Heart left ventricle (tissue), 16 donors: ENCODE data around the gene COA6. TPM values are rescaled to one million over a fixed set of nuclear protein-coding genes. Genes with fewer than 3 reads are reported as not detected.

Experiments
- ATAC-seq, 4 donors: fragments of 200-7000 bp; cut with Tn5 transposase; one replicate each; pipeline ENCODE4 v1.9.1; 2020 to 2022; ENCODE audit warnings: moderate library complexity in 4 of 4, mild to moderate bottlenecking in 3 of 4, moderate number of reproducible peaks in 1 of 4
- DNase-seq, 5 donors: peaks; one replicate each; pipeline ENCODE4 v3.0.0-alpha.2; 2020
- H3K27ac ChIP-seq, 12 donors: fragments of 200-600 bp; sonication (generic) in 4 of 12; one replicate each; pipeline versions ENCODE4 v1.5.0 to v1.8.0; 2016 to 2022; ENCODE audit warnings: mild to moderate bottlenecking in 2 of 12
- H3K27me3 ChIP-seq, 9 donors: fragments of 200-600 bp; sonication (generic) in 2 of 9; one replicate each; pipeline versions ENCODE4 v1.5.1 to v1.8.0; 2016 to 2022; ENCODE audit warnings: mild to moderate bottlenecking in 3 of 9
- H3K36me3 ChIP-seq, 9 donors: fragments of 200-600 bp; sonication (generic) in 2 of 9; one replicate each; pipeline versions ENCODE4 v1.5.0 to v1.8.0; 2018 to 2022; ENCODE audit warnings: mild to moderate bottlenecking in 2 of 9
- H3K4me1 ChIP-seq, 12 donors: fragments of 200-600 bp; sonication (generic) in 4 of 12; one replicate each; pipeline versions ENCODE4 v1.5.0 to v1.8.0; 2016 to 2022; ENCODE audit warnings: mild to moderate bottlenecking in 3 of 12
- H3K4me3 ChIP-seq, 12 donors: fragments of 200-600 bp; sonication (generic) in 4 of 12; one replicate each; pipeline versions ENCODE4 v1.5.0 to v1.8.0; 2017 to 2022; ENCODE audit warnings: mild to moderate bottlenecking in 9 of 12, moderate library complexity in 4 of 12
- H3K9me3 ChIP-seq, 12 donors: fragments of 200-600 bp; sonication (generic) in 4 of 12; one replicate each; pipeline versions ENCODE4 v1.5.0 to v1.8.0; 2016 to 2022; ENCODE audit warnings: mild to moderate bottlenecking in 1 of 12
- POLR2A ChIP-seq, 2 donors: fragments of 450-650 bp; IDR thresholded peaks; one replicate each; pipeline ENCODE4 v1.6.1; 2017; ENCODE audit warnings: antibody characterized with exemption in 2 of 2, mild to moderate bottlenecking in 2 of 2, moderate library complexity in 2 of 2
- WGBS, 4 donors: extraction: QIAGEN DNeasy Blood & Tissue Kit in 2 of 4; methylation state at CpG; one replicate each; pipeline versions ENCODE4 v1.1.5 to v1.1.7; 2013 to 2018; 5-methylcytosine and 5-hydroxymethylcytosine counted together
- intact Hi-C, 10 donors: fragments of 100-400 bp; cut with DNase I; formaldehyde crosslinking; loops; one replicate each; pipeline versions ENCODE4 v1.11.1 to v1.14.2; 2022
- polyA plus RNA-seq, 2 donors: library from polyadenylated mRNA; stranded (reverse); fragments of 200-250 nt; gene quantifications; one replicate each; pipeline ENCODE4 v1.2.3, GENCODE V29; 2013
- total RNA-seq, 9 donors: library from RNA; depleted of rRNA in 2 of 9; stranded (reverse); fragments of >200 nt in 2 of 9; fragmentation: NEBNext Ultra II Directional in 3 of 9; extraction: Animal tissue kit (Norgen Biotek cat#: 25700) in 3 of 9; gene quantifications; one replicate each; pipeline versions ENCODE4 v1.1.0 to v1.2.4, GENCODE V29; 2016 to 2023
- TF ChIP-seq, protein P1 (sequence below), 12 donors: fragments of 200-600 bp; sonication (generic) in 4 of 12; IDR thresholded peaks; one replicate each; pipeline versions ENCODE4 v1.5.0 to v1.8.0; 2018 to 2022; ENCODE audit warnings: antibody characterized with exemption in 12 of 12, mild to moderate bottlenecking in 5 of 12
- donor health status: ischemic (EF 13 %, LVEDD 7.1; RV severe dilation, severe dysfunction).
- donor health status: healthy with polysubstance abuse.
- donor health status: DM: no; HTN: yes; CAD: no.
- donor health status: DM: no; HTN: no; CAD: no.
- donor health status: ischemic (EF 25% LVEDD 6.9; RV normal size, moderate dysfunction).
- donor health status: ischemic (EF 25% LVEDD 5.7; RV mildly dilated, moderate dysfunction).
- donor health status: healthy.
- donor health status: DM: yes; HTN: yes; CAD: no.
- donor health status: ischemic (EF 35%, LVEDD 5.7; RV mildly dilated, moderate dysfunction).
- donor health status: nonischemic (EF 11% LVEDD 7.7; RV severe dilation, severe dysfunction).
- donor health status: DM: yes; HTN: yes; CAD: no.
- donor health status: PGD.
- donor health status: ischemic (EF 29% LVEDD 5.4; RV normal size, mild dysfunction).
- donor health status: nonischemic (EF 23%, LVEDD 6.1; RV moderate dilation, normal function).

The COA6 gene
- total and polyA plus RNA-seq, 11 donors, result 25.5 to 133 (median 33.3) TPM

DNA sequence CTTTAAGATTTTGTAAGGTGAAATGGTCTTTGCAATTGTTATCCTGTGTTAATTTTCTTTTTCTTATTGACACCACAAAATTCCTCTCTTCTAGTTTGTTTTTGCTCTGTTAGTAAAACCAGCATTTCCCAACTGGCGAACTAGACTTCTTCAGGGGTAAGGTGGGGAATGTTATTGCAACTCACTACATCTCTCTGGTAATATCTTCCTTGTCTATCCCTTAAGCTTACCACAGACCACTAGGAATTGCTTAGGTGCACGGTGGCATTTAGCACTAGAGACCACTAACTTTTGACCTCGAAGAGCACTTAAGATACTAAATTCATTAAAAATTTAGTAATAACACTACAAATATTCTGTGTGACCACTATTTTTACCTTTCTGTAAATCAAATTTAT lies 4.2 kb upstream of the COA6 start:
- Histone ChIP-seq H3K27ac (no peak overlapping the region), H3K9me3 (no peaks in the 10 kb centered on the region), H3K4me3 (no peak overlapping the region), H3K4me1 (peaks cover 0 to 11% (median 7%) of the 10 kb centered on the region in 12 donors), H3K36me3 (no peaks in the 10 kb centered on the region), H3K27me3 (no peaks in the 10 kb centered on the region)
- DNase-seq (no peak), ATAC-seq (no peak)
- TF ChIP-seq, protein P1, sequence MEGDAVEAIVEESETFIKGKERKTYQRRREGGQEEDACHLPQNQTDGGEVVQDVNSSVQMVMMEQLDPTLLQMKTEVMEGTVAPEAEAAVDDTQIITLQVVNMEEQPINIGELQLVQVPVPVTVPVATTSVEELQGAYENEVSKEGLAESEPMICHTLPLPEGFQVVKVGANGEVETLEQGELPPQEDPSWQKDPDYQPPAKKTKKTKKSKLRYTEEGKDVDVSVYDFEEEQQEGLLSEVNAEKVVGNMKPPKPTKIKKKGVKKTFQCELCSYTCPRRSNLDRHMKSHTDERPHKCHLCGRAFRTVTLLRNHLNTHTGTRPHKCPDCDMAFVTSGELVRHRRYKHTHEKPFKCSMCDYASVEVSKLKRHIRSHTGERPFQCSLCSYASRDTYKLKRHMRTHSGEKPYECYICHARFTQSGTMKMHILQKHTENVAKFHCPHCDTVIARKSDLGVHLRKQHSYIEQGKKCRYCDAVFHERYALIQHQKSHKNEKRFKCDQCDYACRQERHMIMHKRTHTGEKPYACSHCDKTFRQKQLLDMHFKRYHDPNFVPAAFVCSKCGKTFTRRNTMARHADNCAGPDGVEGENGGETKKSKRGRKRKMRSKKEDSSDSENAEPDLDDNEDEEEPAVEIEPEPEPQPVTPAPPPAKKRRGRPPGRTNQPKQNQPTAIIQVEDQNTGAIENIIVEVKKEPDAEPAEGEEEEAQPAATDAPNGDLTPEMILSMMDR (IDR thresholded peaks at IDR 0.05), result no peak
- TF ChIP-seq POLR2A (IDR thresholded peaks at IDR 0.05), result no peak
- WGBS, 4 donors, result 80 to 86% (median 85%) methylated on average over 3 of the region's 3 CpGs
- intact Hi-C loops, result no loop called here

DNA sequence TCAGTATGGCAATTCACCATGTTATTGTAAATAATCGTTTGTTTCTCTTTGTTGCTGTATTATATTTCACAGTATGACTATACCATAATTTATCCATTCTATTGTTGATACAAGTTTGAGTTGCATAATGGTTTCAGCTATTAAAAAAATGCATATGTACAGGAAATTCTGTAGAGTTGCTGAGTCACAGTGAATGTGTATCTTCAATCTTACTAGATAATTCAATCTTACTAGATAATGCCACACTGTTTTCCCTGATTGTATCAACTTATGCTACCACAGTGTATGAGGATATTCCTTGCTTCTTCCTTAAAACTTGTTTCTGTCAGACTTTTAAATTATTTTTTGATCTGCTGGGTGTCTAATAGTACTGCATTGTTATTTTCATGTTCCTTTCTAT lies 3.5 kb upstream of the COA6 start:
- Histone ChIP-seq H3K36me3 (no peaks in the 10 kb centered on the region), H3K4me3 (no peak overlapping the region), H3K4me1 (peaks cover 3 to 18% (median 14%) of the 10 kb centered on the region in 12 donors), H3K9me3 (no peaks in the 10 kb centered on the region), H3K27ac (no peak overlapping the region), H3K27me3 (no peaks in the 10 kb centered on the region)
- intact Hi-C loops, result no loop called here
- no peak for ATAC-seq
- WGBS, 4 donors, result 75 to 90% (median 87%) methylated on average over 1 of the region's 1 CpG
- no peak for DNase-seq
- TF ChIP-seq, protein P1 (IDR thresholded peaks at IDR 0.05), result no peak

DNA sequence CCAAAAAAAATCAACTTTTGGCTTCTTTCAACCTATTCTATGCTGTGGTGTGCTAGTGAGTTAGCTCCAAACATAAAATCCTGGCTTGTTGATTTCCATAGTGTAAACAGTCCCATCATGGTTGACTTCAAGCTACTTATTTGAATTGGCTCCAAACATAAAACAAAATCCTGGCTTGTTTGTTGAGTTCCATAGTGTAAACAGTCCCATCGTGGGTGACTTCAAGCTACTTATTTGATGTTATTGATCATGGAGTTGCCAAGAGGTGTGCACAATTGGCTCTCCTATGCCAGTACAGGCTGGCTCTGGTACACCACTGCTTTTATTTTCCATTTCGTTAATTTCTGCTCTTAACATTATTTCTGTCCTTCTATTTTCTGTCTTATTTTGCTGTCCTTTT lies 1.8 kb upstream of the COA6 start:
- Histone ChIP-seq H3K4me3 (no peak overlapping the region), H3K4me1 (peaks cover 3 to 24% (median 18%) of the 10 kb centered on the region in 12 donors), H3K9me3 (no peaks in the 10 kb centered on the region), H3K27me3 (no peaks in the 10 kb centered on the region), H3K27ac (no peak overlapping the region), H3K36me3 (peaks cover 0 to 14% (median 8%) of the 10 kb centered on the region in 9 donors)
- intact Hi-C loops, result no loop called here
- 69 to 75% (median 72%) methylated on average over 2 of the region's 2 CpGs for WGBS, 4 donors
- ATAC-seq, result no peak
- no peak for TF ChIP-seq POLR2A (IDR thresholded peaks at IDR 0.05)
- TF ChIP-seq, protein P1 (IDR thresholded peaks at IDR 0.05), result no peak
- no peak for DNase-seq

DNA sequence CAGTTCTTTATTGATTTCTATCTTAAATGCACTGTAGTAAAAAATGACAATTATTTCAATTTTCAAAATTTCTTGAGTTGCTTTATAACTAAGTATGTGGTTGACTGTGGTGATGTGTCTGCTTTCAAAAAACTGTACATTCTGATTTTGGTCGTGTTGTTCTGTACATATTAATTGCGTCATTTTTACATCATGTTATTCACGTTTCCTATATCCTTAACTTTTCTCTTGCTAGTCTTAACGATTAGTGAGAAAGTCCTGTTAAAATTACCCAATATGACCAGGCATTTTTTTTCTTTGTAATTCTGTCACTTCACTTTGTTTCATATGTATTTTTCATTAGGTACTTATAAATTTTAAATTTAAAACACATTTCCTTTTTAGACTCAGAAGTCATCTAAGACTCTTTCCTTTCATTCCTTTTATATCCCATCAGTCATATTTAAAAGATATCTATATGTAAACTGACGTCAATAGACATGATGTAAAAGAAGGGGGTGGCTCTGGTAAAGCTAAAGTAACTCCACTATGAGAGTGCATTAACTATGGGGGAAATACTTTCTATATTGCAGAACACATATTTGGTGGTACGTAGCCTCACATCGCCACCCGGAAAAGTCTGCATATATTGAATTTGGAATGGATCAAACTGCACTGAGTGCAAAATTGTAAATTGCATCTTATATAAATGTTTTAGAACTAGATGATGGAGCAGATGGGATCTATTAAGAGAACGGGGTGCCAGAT lies 1.1 kb upstream of the COA6 start:
- ATAC-seq (no peak), DNase-seq (no peak)
- TF ChIP-seq POLR2A (IDR thresholded peaks at IDR 0.05), result no peak
- TF ChIP-seq, protein P1 (IDR thresholded peaks at IDR 0.05), result no peak
- H3K4me3 ChIP-seq, result peak overlapping the region; percentile 63 to 93 (median 79)
- H3K27me3 ChIP-seq, result no peaks in the 10 kb centered on the region
- peaks cover 3 to 24% (median 18%) of the 10 kb centered on the region in 12 donors for H3K4me1 ChIP-seq
- H3K9me3 ChIP-seq, result no peaks in the 10 kb centered on the region
- H3K36me3 ChIP-seq, result peaks cover 0 to 21% (median 14%) of the 10 kb centered on the region in 9 donors
- peak overlapping the region in 10 of 12 donors; percentile 91 to 99 (median 96) for H3K27ac ChIP-seq
- WGBS, 4 donors, result 51 to 66% (median 60%) methylated on average over 9 of the region's 9 CpGs
- intact Hi-C loops, result no loop called here
